HG03457 (cell line): ENCODE results near the gene PSMA5.
"Not testable (repeated sequence)": the region's sequence is repeated elsewhere in the genome, so short reads cannot be mapped to it uniquely, and the experiment has no call there.

Source experiments
- ATAC-seq: cut with Tn5 transposase; IDR thresholded peaks from one replicate; pipeline ENCODE4 v1.9.1; 2021; ENCODE audit warnings: moderate number of reproducible peaks; ENCODE audit not compliant: unreplicated experiment

The PSMA5 gene

DNA sequence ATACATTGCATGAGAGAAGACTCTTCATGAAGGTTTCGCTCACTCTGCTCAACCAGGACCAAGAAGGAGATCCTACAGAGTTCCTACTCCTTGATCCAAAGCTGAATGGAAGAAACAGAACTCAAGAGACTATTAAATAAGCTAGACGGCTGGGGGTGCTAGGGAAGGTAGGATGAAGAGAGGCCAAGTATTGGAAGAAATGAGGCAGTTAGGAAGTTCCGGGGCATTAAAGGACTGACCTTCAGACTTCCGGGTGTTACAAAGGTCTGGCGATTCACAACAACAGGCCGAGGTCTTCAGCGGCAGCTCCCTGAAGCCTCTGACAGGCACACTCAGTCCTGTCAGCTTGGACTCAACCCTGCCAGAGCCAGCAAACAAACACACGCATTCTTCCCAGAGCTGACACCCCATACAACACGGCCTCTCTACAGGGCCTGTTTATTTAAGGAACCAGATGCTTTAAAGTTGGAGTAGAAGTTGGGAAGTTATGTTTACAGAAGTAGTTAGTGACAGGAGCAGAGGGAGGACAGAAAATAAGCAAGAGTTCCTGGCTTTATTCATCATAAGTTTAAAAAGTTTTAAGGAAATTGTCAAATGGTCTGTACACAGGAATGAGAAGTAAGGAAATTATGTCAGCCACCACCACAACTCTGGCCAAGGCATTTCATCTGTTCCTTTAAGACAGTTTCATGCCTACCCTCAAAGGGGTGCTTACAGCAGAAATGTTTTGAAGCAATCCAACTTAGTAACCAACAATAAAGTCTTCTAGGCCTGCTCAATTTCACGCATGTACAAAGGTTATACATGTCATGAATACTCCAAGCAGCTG is 33.2 kb downstream of the PSMA5 start:
- no peak for ATAC-seq

DNA sequence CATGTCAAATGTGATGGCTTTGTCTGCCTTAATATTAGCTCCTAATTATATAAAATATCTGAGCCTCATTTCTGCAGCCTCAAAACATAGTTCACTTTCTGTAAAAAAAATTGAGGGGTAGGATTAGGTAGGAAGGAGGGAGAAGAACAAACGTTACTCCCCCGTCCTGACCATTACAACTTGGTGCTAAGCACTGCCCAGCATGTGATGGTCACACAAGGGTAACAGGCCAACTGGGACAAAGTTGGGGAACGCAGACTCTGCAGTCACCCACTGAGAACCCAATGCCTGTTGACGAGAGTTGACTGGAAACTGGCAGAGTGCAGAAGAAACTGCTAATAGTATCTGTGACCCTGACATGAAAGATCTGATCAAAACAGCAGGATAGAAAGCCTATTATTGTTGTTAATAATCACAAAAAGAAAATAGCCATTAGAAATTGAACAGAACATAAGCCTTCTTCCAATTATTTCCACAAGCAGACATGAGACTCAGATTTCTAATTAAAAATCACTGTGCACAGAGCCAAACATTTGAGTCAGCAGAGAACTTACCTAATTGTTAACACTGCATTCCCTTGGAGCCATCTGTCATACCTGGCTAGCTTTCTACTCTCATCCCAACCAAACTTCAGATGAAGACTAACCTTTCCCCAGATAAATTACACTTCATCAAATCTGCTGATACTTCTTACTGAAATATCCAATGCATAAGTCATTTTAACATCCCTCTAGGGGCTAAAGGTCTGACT is 34.0 kb downstream of the PSMA5 start:
- peak; percentile 15 for ATAC-seq

GRCh38 chr1:109391626-109392025 is 34.6 kb downstream of the PSMA5 start:
- peak; percentile 46 for ATAC-seq

GRCh38 chr1:109391157-109391556 is 35.1 kb downstream of the PSMA5 start:
- ATAC-seq = no peak

DNA sequence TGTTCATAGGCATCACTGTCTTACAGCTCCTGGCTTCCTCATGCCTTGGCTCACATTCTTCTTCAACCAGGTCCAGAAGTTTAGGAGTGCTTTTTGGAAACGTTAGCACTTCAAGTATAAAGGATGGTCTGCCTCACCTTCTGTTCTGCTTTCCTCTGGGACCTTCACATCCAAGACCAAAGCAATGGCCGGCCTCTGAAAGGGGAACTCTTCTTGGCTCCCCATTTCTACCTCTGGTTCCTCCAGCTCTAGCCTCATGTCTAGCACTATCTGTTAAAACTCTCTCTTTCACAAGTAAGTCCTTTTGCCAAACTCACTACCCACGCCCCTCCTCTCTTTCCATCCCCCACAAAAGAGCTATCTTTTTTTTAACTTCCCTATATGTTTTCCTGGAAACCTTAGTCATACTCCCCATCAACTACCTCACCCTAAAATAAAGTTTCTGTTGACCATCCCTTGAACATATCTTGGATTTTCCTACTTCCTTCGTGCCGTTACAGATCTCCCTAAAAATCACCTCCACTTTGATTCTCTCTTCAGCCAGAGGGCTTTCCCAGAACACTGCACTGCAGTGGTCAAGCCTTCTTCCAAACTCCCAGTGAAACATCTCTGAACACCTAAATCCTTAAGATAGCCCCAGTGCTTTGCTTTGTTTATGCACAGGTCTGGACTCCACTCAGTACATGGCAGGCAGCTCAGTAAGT is 36.5 kb downstream of the PSMA5 start:
- no peak for ATAC-seq

DNA sequence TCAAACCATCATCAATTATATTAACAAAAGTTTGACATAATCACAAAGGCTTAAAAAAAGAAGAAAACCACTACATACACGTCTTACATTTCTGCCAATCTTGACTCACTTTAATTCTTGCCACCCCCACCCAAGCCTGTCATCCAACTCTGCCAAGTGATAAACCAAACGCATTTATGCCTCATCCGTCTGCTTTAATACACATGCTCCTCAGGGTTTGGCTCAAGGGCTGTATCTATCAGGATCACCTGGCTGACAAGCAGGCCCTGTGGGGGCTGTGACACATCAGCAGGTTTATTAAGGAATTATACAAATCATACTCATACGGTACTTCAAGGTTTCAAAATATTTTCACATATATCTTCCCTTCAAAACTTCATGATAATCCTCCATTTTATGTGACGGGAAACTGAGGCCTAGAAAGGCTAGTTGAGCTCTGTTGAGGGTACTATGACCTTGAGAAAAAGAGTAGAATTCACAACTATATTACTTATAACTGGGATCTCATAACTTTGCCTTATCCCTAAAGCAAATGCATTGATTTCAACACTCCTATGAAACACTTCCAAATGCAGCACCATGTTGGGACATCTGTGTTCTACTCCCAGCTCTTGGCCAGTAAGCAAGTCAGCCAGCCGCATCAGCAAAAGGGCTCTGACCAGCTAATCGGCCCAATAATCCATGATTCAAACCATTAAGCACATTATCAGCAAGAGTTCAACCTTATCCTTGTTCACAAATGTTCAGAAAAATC is 37.2 kb downstream of the PSMA5 start:
- ATAC-seq = no peak

- ATAC-seq = no peak
These were observed 38.0 kb downstream of the PSMA5 start for GRCh38 chr1:109388208-109388711.

DNA sequence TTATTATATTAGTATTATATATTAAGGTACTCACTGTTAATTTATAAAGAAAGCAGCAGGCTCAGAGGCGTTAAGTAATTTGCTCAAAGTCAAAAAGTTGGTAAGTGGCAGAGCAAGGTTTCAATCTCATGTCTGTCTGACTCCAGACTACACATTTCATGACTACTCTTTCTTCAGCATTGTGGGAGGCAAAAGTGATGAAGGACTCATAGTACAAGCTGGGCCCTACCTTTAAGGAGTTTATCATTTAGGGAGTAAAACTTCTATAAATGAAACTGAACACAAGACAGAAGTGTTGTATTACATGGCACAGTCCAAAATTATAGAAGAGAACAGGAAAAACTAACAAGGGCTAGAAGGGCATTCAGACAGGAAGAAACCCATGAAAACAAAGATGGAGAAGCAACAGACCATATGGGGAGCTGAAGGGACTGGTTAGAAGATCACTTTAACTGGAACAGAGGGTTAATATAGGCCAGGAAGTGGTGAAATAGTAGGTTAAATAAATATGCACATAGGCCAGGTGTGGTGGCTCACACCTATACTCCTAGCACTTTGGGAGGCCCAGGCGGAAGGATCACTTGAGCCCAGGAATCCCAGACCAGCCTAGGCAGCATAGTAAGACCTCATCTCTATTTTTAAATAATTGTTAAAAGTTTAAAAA is 40.1 kb downstream of the PSMA5 start:
- no peak for ATAC-seq

- no peak for ATAC-seq
These were observed 40.8 kb downstream of the PSMA5 start for GRCh38 chr1:109385417-109385816.

DNA sequence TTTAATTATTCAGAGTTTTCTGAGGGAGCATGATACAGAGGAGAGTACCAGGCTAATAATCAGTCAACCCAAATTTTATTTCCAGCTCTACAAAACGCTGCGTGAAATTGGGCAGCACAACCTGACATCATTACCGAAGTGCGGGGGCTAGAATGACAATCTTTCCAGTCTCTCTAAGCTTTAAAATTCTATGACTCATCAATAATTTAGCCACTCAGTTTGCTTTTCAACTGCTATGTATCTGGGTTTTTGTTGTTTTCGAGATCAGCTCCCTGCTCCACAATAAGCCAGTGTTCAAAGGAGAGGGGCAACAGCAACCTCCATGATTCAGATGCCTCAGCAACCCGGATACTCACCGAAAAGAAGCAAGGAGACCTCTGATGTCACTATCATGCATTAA is 42.4 kb downstream of the PSMA5 start:
- no peak for ATAC-seq

GRCh38 chr1:109383087-109383779 is 43.0 kb downstream of the PSMA5 start:
- ATAC-seq = no peak

DNA sequence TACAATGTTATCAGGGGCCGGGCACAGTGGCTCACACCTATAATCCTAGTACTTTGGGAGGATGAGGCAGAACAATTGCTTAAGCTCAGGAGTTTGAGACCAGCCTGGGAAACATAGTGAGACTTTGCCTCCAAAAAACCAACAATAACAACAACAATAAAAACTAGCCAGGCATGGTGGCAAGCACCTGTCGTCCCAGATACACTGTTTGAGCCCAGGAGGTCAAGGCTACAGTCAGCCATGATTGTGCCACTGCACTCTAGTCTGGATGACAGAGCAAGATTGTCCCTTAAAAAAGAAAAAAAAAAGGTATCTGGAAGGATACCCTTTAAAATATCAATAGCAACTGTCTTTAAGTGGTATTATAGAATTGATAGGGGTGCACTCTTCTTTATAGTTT is 44.7 kb downstream of the PSMA5 start:
- ATAC-seq = no peak

DNA sequence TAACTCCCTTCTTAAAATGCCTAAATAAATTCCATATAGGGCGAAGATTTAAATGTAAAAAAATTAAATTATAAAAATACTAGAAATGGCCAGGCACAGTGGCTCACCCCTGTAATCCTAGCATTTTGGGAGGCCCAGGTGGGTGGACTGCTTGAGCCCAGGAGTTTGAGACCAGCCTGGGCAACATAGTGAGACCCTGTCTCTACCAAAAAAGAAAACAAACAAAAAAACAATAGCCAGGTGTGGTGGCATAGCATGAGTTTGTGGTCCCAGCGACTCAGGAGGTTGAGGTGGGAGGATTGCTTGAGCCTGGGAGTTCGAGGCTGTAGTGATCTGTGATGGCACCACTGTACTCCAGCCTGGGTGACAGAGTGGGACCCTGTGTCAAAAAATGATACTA is 46.3 kb downstream of the PSMA5 start:
- no peak for ATAC-seq

GRCh38 chr1:109379422-109379821 is 46.8 kb downstream of the PSMA5 start:
- no peak for ATAC-seq

- ATAC-seq = no peak
These were observed 48.5 kb downstream of the PSMA5 start for GRCh38 chr1:109377698-109378097.

GRCh38 chr1:109373696-109374095 is 52.6 kb downstream of the PSMA5 start:
- not testable (repeated sequence) for ATAC-seq

GRCh38 chr1:109373126-109373525 is 53.1 kb downstream of the PSMA5 start:
- no peak for ATAC-seq

- no peak for ATAC-seq
These were observed 54.0 kb downstream of the PSMA5 start for GRCh38 chr1:109372281-109372680.

DNA sequence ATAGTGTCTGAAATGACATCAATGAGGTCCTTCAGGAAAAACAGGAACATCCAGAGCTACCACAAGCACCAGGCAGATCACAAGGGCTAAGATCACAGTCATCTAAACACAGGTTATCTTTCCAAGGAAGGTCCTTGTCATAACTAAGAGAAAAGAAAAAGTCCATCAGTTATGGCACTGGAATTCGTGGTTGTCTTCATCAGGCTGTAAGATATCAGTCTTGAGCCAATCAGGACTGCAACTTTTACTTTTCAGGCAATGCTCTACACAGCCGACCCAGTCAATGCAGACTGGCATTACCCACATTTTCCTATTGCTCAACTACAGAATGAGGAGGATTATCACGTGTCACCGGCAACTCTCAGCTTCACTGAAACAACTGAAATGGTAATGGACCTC is 54.9 kb downstream of the PSMA5 start:
- ATAC-seq = no peak
